Suprapubic skin (tissue), 4 donors: ENCODE data around the gene BATF. TPM values are rescaled to one million over a fixed set of nuclear protein-coding genes. Genes with fewer than 3 reads are reported as not detected.

ENCODE experiments used
- DNase-seq, 2 donors: peaks; one replicate each; pipeline ENCODE4 v3.0.0-alpha.2; 2019; ENCODE audit warnings: low spot score in 2 of 2
- H3K27ac ChIP-seq: fragments of 200-600 bp; sonication (generic); one replicate; pipeline ENCODE4 v1.5.1; 2019
- H3K27me3 ChIP-seq: fragments of 200-600 bp; sonication (generic); one replicate; pipeline ENCODE4 v1.5.1; 2019
- H3K36me3 ChIP-seq: fragments of 200-600 bp; sonication (generic); one replicate; pipeline ENCODE4 v1.5.1; 2019
- H3K4me1 ChIP-seq: fragments of 200-600 bp; sonication (generic); one replicate; pipeline ENCODE4 v1.5.1; 2019
- H3K4me3 ChIP-seq: fragments of 200-600 bp; sonication (generic); one replicate; pipeline ENCODE4 v1.5.1; 2019; ENCODE audit warnings: mild to moderate bottlenecking
- H3K9me3 ChIP-seq: fragments of 200-600 bp; sonication (generic); one replicate; pipeline ENCODE4 v1.5.1; 2019
- EP300 ChIP-seq: sonication (generic); formaldehyde crosslinking; IDR thresholded peaks from one replicate; pipeline ENCODE4 v1.6.1; 2017; ENCODE audit warnings: antibody characterized with exemption
- POLR2A ChIP-seq, 2 donors: fragments of 450-650 bp; IDR thresholded peaks; one replicate each; pipeline ENCODE4 v1.6.1; 2017; ENCODE audit warnings: antibody characterized with exemption in 2 of 2, mild to moderate bottlenecking in 2 of 2, moderate library complexity in 2 of 2
- POLR2AphosphoS5 ChIP-seq, 3 donors: sonication (generic); formaldehyde crosslinking; IDR thresholded peaks; one replicate each; pipeline ENCODE4 v1.6.1; 2017; ENCODE audit warnings: antibody characterized with exemption in 3 of 3
- WGBS: methylation state at CpG from one replicate; pipeline ENCODE4 v1.1.5; 2018; 5-methylcytosine and 5-hydroxymethylcytosine counted together
- total RNA-seq, 4 donors: library from RNA; depleted of rRNA; stranded (reverse); fragments of >200 nt; gene quantifications; one replicate each; pipeline ENCODE4 v1.1.0, GENCODE V29; 2016
- TF ChIP-seq, protein P1 (sequence below), 2 donors: fragments of 200-600 bp in 1 of 2; fragments of 450-650 bp in 1 of 2; sonication (generic) in 1 of 2; IDR thresholded peaks; one replicate each; pipeline ENCODE4 v1.5.1; 2016 to 2019; ENCODE audit warnings: antibody characterized with exemption in 2 of 2, mild to moderate bottlenecking in 1 of 2, moderate library complexity in 1 of 2

The BATF gene
- total RNA-seq, 4 donors from 2014 or later: 1.1 to 4.2 (median 1.1) TPM; not detected in 1

DNA sequence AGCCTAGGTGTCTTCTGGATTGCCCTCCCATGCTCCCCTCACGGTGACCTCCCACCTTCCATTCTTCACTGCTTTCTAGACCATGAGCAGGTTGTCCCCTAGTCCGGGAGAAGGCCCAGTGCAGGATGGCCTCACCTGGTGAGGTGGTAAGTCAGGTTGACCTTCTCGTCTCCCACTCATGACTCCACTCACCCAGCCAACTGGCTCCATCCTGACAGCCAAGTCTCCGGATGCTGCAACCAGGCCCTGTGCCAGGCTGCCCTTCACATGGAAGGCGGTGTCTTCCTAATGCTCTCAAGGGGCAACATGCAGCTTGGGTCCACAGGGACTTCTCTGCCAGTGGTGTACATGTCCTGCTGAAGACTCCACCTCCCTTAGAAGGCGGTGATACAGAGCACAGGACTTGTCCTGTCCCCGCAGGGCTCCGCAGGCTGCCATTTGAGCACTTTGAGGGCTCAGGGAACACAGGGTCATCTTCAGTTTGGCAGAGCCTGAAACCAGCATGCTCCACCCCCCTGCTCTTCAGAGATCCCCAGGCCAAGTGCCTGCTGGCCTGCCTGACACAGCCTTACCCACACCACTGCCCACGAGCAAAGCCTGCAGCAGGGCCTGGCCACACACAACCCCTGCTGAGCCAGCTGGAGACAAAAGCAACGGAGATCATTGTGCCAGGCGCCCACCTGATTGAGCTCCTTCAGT lies 25.4 kb downstream of the BATF start:
- H3K4me1 ChIP-seq: peaks cover 22% of the 10 kb centered on the region
- WGBS: 93% methylated on average over 9 of the region's 11 CpGs
- H3K9me3 ChIP-seq: no peaks in the 10 kb centered on the region
- H3K4me3 ChIP-seq: no peak overlapping the region
- no peak for DNase-seq
- no peak overlapping the region for H3K27ac ChIP-seq
- H3K27me3 ChIP-seq: no peaks in the 10 kb centered on the region
- no peaks in the 10 kb centered on the region for H3K36me3 ChIP-seq
- TF ChIP-seq POLR2A (IDR thresholded peaks at IDR 0.05) (no peak), EP300 (no peak), POLR2AphosphoS5 (IDR thresholded peaks at IDR 0.05) (no peak)
- TF ChIP-seq, protein P1, sequence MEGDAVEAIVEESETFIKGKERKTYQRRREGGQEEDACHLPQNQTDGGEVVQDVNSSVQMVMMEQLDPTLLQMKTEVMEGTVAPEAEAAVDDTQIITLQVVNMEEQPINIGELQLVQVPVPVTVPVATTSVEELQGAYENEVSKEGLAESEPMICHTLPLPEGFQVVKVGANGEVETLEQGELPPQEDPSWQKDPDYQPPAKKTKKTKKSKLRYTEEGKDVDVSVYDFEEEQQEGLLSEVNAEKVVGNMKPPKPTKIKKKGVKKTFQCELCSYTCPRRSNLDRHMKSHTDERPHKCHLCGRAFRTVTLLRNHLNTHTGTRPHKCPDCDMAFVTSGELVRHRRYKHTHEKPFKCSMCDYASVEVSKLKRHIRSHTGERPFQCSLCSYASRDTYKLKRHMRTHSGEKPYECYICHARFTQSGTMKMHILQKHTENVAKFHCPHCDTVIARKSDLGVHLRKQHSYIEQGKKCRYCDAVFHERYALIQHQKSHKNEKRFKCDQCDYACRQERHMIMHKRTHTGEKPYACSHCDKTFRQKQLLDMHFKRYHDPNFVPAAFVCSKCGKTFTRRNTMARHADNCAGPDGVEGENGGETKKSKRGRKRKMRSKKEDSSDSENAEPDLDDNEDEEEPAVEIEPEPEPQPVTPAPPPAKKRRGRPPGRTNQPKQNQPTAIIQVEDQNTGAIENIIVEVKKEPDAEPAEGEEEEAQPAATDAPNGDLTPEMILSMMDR (IDR thresholded peaks at IDR 0.05): no peak

DNA sequence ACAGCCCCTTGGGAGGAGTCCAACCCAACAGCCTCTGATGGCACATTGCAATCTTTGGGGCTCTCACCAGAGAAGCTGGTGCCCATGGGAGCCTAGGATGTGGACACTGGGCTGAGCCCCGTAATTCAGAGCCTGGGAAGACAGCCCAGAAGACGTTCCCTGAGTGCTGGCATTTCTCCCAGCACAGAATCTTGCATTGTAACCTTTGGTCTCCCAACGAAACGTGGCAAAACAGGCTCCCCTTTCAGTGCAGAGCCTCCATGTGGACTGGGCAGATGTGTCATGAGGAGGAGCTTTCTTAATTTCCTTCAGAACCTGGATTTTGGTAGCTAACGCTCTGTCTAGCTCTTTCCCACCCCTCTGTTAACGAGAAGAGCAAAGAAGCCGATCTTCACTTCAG lies 26.3 kb downstream of the BATF start:
- WGBS: 70% methylated on average over 6 of the region's 7 CpGs
- H3K4me3 ChIP-seq: no peak overlapping the region
- TF ChIP-seq EP300 (no peak), POLR2AphosphoS5 (IDR thresholded peaks at IDR 0.05) (no peak), POLR2A (IDR thresholded peaks at IDR 0.05) (no peak)
- TF ChIP-seq, protein P1 (IDR thresholded peaks at IDR 0.05): no peak
- H3K27me3 ChIP-seq: no peaks in the 10 kb centered on the region
- no peak for DNase-seq
- H3K9me3 ChIP-seq: no peaks in the 10 kb centered on the region
- H3K36me3 ChIP-seq: no peaks in the 10 kb centered on the region
- H3K27ac ChIP-seq: no peak overlapping the region
- peaks cover 18% of the 10 kb centered on the region for H3K4me1 ChIP-seq

DNA sequence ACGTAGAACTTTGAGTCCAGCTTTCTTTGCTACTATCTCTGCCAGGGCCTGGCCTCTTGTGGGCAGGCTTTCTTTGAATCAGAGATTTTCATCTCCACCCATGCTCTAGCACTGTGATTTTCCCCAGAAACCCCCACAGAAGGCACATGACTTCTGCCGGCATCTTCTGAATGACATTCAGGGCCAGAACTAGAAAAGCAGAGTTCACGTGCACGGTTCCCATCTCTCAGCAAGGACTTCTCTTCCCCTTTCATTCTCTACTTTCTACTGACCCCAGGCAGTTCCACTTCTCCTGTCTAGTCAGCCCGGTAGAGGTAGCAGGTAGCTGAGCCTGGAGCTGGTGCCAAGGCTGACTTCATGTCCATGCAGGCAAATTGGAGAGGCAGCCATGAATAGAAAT lies 26.9 kb downstream of the BATF start:
- no peaks in the 10 kb centered on the region for H3K27me3 ChIP-seq
- no peak overlapping the region for H3K27ac ChIP-seq
- H3K9me3 ChIP-seq: no peaks in the 10 kb centered on the region
- H3K36me3 ChIP-seq: no peaks in the 10 kb centered on the region
- 49% methylated on average over 5 of the region's 5 CpGs for WGBS
- H3K4me1 ChIP-seq: peaks cover 15% of the 10 kb centered on the region
- no peak for DNase-seq
- H3K4me3 ChIP-seq: no peak overlapping the region
- TF ChIP-seq, protein P1 (IDR thresholded peaks at IDR 0.05): no peak
- TF ChIP-seq EP300: no peak
- no peak for TF ChIP-seq POLR2AphosphoS5 (IDR thresholded peaks at IDR 0.05)

DNA sequence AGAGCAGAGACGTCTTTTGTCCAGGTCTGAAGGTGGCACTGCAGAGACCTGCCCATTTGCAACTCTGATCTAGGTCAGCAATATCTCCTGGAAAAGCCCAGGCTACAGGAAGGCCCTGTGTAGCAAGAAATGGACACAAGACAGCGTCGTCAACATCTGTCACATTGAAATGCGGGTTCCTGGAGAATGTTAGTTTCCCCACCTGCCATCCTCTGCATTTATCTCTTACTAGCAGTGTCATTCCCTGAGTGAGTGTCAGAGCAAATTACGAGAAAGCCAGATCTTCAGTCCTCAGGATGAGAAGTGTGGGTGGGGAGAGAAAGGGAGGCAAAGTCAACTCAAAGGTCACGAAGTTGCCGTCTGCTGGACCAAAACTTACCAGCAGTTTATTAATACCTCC lies 28.8 kb downstream of the BATF start:
- Histone ChIP-seq H3K27me3 (no peaks in the 10 kb centered on the region), H3K27ac (no peak overlapping the region), H3K4me3 (no peak overlapping the region), H3K9me3 (no peaks in the 10 kb centered on the region), H3K36me3 (no peaks in the 10 kb centered on the region), H3K4me1 (peaks cover 15% of the 10 kb centered on the region)
- TF ChIP-seq POLR2A (IDR thresholded peaks at IDR 0.05): no peak
- 90% methylated on average over 7 of the region's 7 CpGs for WGBS
- no peak for DNase-seq

DNA sequence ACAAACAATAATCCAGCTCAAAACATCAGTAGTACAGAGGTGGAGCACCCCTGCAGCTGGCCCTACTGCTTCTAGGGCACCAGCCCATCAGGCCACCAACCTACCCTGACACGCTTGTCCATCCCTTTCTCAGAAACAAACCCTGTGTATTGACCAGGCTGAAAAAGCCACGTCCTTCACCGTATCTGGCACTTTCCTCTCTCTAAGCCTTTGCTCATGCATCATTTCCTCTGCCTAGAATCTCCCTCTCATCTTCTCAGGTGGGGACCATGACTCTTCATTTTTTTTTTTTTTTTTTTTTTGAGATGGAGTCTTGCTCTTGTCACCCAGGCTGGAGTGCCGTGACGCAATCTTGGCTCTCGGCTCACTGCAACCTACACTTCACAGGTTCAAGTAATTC lies 30.9 kb downstream of the BATF start:
- no peak overlapping the region for H3K27ac ChIP-seq
- no peaks in the 10 kb centered on the region for H3K27me3 ChIP-seq
- WGBS: 89% methylated on average over 6 of the region's 6 CpGs
- H3K36me3 ChIP-seq: no peaks in the 10 kb centered on the region
- DNase-seq: no peak
- no peaks in the 10 kb centered on the region for H3K9me3 ChIP-seq
- TF ChIP-seq POLR2A (IDR thresholded peaks at IDR 0.05) (no peak), EP300 (no peak), POLR2AphosphoS5 (IDR thresholded peaks at IDR 0.05) (no peak)
- TF ChIP-seq, protein P1 (IDR thresholded peaks at IDR 0.05): no peak
- H3K4me1 ChIP-seq: peaks cover 15% of the 10 kb centered on the region
- H3K4me3 ChIP-seq: no peak overlapping the region
